HL-60 (cell line): ENCODE data around the gene USP43.

Source experiments
- DNase-seq, 2 experiments: peaks; one replicate each; pipeline ENCODE4 v3.0.0-alpha.2; 2010 to 2020; ENCODE audit warnings: low read depth in 1 of 2, low spot score in 1 of 2
- H3K27ac ChIP-seq: fragments of 250-450 bp; sonication (Bioruptor Pico); replicated peaks from 2 replicates; pipeline ENCODE4 v1.5.1; 2020; ENCODE audit warnings: mild to moderate bottlenecking, moderate library complexity
- H3K27me3 ChIP-seq: fragments of 250-450 bp; sonication (Bioruptor Pico); 2 replicates; pipeline ENCODE4 v1.5.1; 2021; ENCODE audit warnings: mild to moderate bottlenecking, moderate library complexity; ENCODE audit not compliant: insufficient read depth, poor library complexity, severe bottlenecking
- H3K4me3 ChIP-seq: replicated peaks from 2 replicates; pipeline ENCODE4 v1.5.1; 2011; ENCODE audit warnings: mild to moderate bottlenecking, control low read depth, low read length; ENCODE audit not compliant: insufficient read depth
- GABPA ChIP-seq: IDR thresholded peaks from 2 replicates; pipeline ENCODE4 v1.6.1; 2012; ENCODE audit warnings: low read depth
- POLR2AphosphoS5 ChIP-seq: IDR thresholded peaks from 2 replicates; pipeline ENCODE4 v1.6.1; 2012; ENCODE audit warnings: low read depth
- SPI1 ChIP-seq: IDR thresholded peaks from 2 replicates; pipeline ENCODE4 v1.6.1; 2012; ENCODE audit warnings: low read depth, mild to moderate bottlenecking, borderline replicate concordance
- TF ChIP-seq, protein P1 (sequence below): IDR thresholded peaks from one replicate; pipeline ENCODE4 v1.5.1; 2011; ENCODE audit warnings: low read length, control low read depth, inconsistent platforms; ENCODE audit not compliant: insufficient read depth
- TF ChIP-seq, protein P2 (sequence below): IDR thresholded peaks from 2 replicates; pipeline ENCODE4 v1.6.1; 2012; ENCODE audit warnings: low read depth; ENCODE audit not compliant: insufficient replicate concordance

Gene USP43

DNA sequence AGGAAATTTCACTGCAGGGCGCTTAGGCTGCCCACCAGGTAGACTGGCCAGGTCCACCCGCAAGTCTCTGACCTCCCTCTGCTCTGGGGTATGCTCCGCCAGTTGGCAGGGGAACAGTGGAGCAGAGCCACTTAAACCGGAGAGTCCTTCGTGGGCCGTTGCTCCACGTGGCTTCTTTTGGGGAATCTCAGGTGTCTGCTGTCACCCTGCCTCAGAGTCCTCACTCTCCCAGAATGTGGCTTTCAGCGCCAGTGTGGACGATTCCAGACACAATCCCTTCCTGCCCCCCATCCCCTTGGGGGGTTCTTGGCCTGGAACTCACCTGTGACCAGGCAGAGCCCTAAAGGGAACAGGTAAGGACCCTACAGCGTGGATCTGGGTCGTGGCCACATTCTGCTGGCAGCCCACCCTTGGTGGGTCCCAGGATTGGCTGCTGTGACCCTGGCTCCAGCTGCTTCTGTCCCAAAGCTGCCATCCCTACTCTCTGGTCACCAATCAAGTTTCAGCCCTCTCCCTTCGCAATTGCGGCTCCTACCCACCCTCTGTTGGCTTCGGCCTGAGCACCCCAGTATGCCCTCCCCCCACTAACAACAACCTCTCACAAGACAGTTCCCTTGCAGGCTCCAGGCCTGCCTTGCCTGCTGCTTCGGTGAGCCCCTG lies 123.8 kb downstream of the USP43 start:
- DNase-seq, result no peak
- no peaks in the 10 kb centered on the region for H3K27me3 ChIP-seq
- no peak overlapping the region for H3K4me3 ChIP-seq
- TF ChIP-seq POLR2AphosphoS5, result no peak
- TF ChIP-seq, protein P1, sequence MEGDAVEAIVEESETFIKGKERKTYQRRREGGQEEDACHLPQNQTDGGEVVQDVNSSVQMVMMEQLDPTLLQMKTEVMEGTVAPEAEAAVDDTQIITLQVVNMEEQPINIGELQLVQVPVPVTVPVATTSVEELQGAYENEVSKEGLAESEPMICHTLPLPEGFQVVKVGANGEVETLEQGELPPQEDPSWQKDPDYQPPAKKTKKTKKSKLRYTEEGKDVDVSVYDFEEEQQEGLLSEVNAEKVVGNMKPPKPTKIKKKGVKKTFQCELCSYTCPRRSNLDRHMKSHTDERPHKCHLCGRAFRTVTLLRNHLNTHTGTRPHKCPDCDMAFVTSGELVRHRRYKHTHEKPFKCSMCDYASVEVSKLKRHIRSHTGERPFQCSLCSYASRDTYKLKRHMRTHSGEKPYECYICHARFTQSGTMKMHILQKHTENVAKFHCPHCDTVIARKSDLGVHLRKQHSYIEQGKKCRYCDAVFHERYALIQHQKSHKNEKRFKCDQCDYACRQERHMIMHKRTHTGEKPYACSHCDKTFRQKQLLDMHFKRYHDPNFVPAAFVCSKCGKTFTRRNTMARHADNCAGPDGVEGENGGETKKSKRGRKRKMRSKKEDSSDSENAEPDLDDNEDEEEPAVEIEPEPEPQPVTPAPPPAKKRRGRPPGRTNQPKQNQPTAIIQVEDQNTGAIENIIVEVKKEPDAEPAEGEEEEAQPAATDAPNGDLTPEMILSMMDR, result no peak
- TF ChIP-seq, protein P2, sequence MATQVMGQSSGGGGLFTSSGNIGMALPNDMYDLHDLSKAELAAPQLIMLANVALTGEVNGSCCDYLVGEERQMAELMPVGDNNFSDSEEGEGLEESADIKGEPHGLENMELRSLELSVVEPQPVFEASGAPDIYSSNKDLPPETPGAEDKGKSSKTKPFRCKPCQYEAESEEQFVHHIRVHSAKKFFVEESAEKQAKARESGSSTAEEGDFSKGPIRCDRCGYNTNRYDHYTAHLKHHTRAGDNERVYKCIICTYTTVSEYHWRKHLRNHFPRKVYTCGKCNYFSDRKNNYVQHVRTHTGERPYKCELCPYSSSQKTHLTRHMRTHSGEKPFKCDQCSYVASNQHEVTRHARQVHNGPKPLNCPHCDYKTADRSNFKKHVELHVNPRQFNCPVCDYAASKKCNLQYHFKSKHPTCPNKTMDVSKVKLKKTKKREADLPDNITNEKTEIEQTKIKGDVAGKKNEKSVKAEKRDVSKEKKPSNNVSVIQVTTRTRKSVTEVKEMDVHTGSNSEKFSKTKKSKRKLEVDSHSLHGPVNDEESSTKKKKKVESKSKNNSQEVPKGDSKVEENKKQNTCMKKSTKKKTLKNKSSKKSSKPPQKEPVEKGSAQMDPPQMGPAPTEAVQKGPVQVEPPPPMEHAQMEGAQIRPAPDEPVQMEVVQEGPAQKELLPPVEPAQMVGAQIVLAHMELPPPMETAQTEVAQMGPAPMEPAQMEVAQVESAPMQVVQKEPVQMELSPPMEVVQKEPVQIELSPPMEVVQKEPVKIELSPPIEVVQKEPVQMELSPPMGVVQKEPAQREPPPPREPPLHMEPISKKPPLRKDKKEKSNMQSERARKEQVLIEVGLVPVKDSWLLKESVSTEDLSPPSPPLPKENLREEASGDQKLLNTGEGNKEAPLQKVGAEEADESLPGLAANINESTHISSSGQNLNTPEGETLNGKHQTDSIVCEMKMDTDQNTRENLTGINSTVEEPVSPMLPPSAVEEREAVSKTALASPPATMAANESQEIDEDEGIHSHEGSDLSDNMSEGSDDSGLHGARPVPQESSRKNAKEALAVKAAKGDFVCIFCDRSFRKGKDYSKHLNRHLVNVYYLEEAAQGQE, result no peak
- no peak for TF ChIP-seq GABPA
- TF ChIP-seq SPI1, result no peak
- no peak overlapping the region for H3K27ac ChIP-seq

DNA sequence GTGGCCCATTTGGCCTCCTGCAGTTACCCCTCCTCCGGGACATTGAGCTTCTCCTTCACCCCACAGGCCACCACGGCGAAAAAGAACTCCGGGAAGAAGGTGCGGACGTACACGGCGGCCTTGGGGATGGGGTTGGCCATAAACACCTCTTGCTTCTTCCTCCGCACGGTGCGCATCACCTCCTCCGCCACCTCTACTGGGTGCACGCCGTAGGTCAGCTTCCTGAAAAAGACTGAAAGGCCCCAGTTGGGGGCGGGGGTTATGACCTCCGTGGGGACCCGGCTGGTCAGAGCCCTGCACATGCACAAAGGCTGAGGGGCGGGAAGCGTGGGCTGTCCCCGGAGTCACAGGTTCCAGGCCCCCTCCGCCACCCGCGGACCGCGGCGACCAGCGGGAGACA lies 126.1 kb downstream of the USP43 start:
- Histone ChIP-seq H3K27ac (no peak overlapping the region), H3K4me3 (no peak overlapping the region), H3K27me3 (no peaks in the 10 kb centered on the region)
- no peak for TF ChIP-seq GABPA
- no peak for TF ChIP-seq SPI1
- TF ChIP-seq, protein P1, result no peak
- no peak for TF ChIP-seq POLR2AphosphoS5
- TF ChIP-seq, protein P2, result no peak
- DNase-seq, result no peak

- TF ChIP-seq, protein P2, result no peak
- no peak for TF ChIP-seq GABPA
- no peak for TF ChIP-seq SPI1
- no peak for TF ChIP-seq POLR2AphosphoS5
- TF ChIP-seq, protein P1, result no peak
- Histone ChIP-seq H3K27me3 (no peaks in the 10 kb centered on the region), H3K27ac (no peak overlapping the region), H3K4me3 (no peak overlapping the region)
- no peak for DNase-seq
These were observed 127.3 kb downstream of the USP43 start for GRCh38 chr17:9772658-9773057.
